ENCODE data around the gene SH3PXD2A. TPM values are rescaled to one million over a fixed set of nuclear protein-coding genes. Genes with fewer than 3 reads are reported as not detected.

Gene SH3PXD2A
- total RNA-seq, 4 donors from 2014 or later, result 6.2 to 16.8 (median 11.4) TPM

- Histone ChIP-seq H3K27ac (no peak overlapping the region), H3K36me3 (no peaks in the 10 kb centered on the region), H3K9me3 (no peaks in the 10 kb centered on the region), H3K4me1 (peaks cover 20 to 21% of the 10 kb centered on the region in 2 donors), H3K4me3 (no peak overlapping the region), H3K27me3 (no peaks in the 10 kb centered on the region)
- ATAC-seq (no peak), DNase-seq (no peak)
- intact Hi-C loops (cut with DNase I; ENCODE audit: low total_unique reads) (no loop called here), in situ Hi-C loops (cut with MboI; ENCODE audit: low sequenced_read_pairs in 4 of 4) (no loop called here)
- TF ChIP-seq CTCF (IDR thresholded peaks at IDR 0.05 in 4 of 5, conservative IDR thresholded peaks at IDR 0.05 in 1 of 5) (no peak), POLR2A (IDR thresholded peaks at IDR 0.05) (no peak)
Observed at GRCh38 chr10:103736044-103736443, 119.3 kb downstream of the SH3PXD2A start.

GRCh38 chr10:103734731-103735130 is 120.6 kb downstream of the SH3PXD2A start:
- ATAC-seq (no peak), DNase-seq (no peak)
- Histone ChIP-seq H3K4me1 (peaks cover 9 to 11% of the 10 kb centered on the region in 2 donors), H3K4me3 (no peak overlapping the region), H3K27ac (no peak overlapping the region), H3K36me3 (no peaks in the 10 kb centered on the region), H3K9me3 (no peaks in the 10 kb centered on the region), H3K27me3 (no peaks in the 10 kb centered on the region)
- intact Hi-C loops (cut with DNase I; ENCODE audit: low total_unique reads) (no loop called here), in situ Hi-C loops (cut with MboI; ENCODE audit: low sequenced_read_pairs in 4 of 4) (no loop called here)
- TF ChIP-seq POLR2A (IDR thresholded peaks at IDR 0.05) (no peak), CTCF (IDR thresholded peaks at IDR 0.05 in 4 of 5, conservative IDR thresholded peaks at IDR 0.05 in 1 of 5) (no peak)

GRCh38 chr10:103733045-103733419 is 122.3 kb downstream of the SH3PXD2A start:
- H3K27me3 ChIP-seq, result no peaks in the 10 kb centered on the region
- TF ChIP-seq CTCF (IDR thresholded peaks at IDR 0.05 in 4 of 5, conservative IDR thresholded peaks at IDR 0.05 in 1 of 5) (no peak), POLR2A (IDR thresholded peaks at IDR 0.05) (no peak)

GRCh38 chr10:103732339-103733044 is 122.9 kb downstream of the SH3PXD2A start:
- intact Hi-C loops (cut with DNase I; ENCODE audit: low total_unique reads) (no loop called here), in situ Hi-C loops (cut with MboI; ENCODE audit: low sequenced_read_pairs in 4 of 4) (no loop called here)
- Histone ChIP-seq H3K4me1 (peaks cover 0 to 3% of the 10 kb centered on the region in 2 donors), H3K27me3 (no peaks in the 10 kb centered on the region), H3K4me3 (no peak overlapping the region), H3K36me3 (no peaks in the 10 kb centered on the region), H3K9me3 (no peaks in the 10 kb centered on the region), H3K27ac (no peak overlapping the region)
- ATAC-seq, result no peak
- DNase-seq, result no peak
- TF ChIP-seq CTCF (IDR thresholded peaks at IDR 0.05 in 4 of 5, conservative IDR thresholded peaks at IDR 0.05 in 1 of 5) (no peak), POLR2A (IDR thresholded peaks at IDR 0.05) (no peak)

More at GRCh38 chr10:103733045-103733419, 122.3 kb downstream of the SH3PXD2A start:
- intact Hi-C loops (cut with DNase I; ENCODE audit: low total_unique reads), result no loop called here
- ATAC-seq (no peak), DNase-seq (no peak)
- Histone ChIP-seq H3K4me1 (no peaks in the 10 kb centered on the region), H3K9me3 (no peaks in the 10 kb centered on the region), H3K27ac (no peak overlapping the region), H3K4me3 (no peak overlapping the region), H3K36me3 (no peaks in the 10 kb centered on the region)
- in situ Hi-C loops (cut with MboI; ENCODE audit: low sequenced_read_pairs in 4 of 4), result no loop called here

Measured in gastrocnemius medialis (tissue), 4 donors.